Activated T-cell treated with anti-CD3 and anti-CD28 coated beads, Interleukin-2, amount 50 U/mL, for 72 hours (primary cell): ENCODE data around the gene COPS6. TPM values are rescaled to one million over a fixed set of nuclear protein-coding genes. Genes with fewer than 3 reads are reported as not detected.

ENCODE experiments used
- ATAC-seq, 2 donors: fragments of 150-1000 bp; cut with Tn5 transposase; replicated peaks in 1 of 2; 2 replicates each; pipeline ENCODE4 v1.10.0; 2021; ENCODE audit warnings: moderate library complexity in 2 of 2, mild to moderate bottlenecking in 1 of 2
- DNase-seq, 2 donors: peaks; one replicate each; pipeline ENCODE4 v3.0.0; 2021 to 2022; ENCODE audit warnings: mixed read lengths in 1 of 2
- H3K27ac Mint-ChIP-seq: one replicate; pipeline ENCODE4 v1.8.0; 2022; ENCODE audit warnings: mild to moderate bottlenecking, moderate library complexity, mixed read lengths
- H3K27me3 Mint-ChIP-seq: one replicate; pipeline ENCODE4 v1.8.0; 2022; ENCODE audit warnings: low read depth, mixed read lengths
- H3K36me3 Mint-ChIP-seq, 2 donors: one replicate each; pipeline ENCODE4 v1.8.0; 2022; ENCODE audit warnings: mixed read lengths in 2 of 2, mild to moderate bottlenecking in 1 of 2; ENCODE audit not compliant: insufficient read depth in 2 of 2
- H3K4me1 Mint-ChIP-seq: one replicate; pipeline ENCODE4 v1.8.0; 2022; ENCODE audit warnings: low read depth, mixed read lengths
- H3K4me3 Mint-ChIP-seq, 2 donors: one replicate each; pipeline ENCODE4 v1.8.0; 2022; ENCODE audit warnings: mild to moderate bottlenecking in 2 of 2, mixed read lengths in 2 of 2, moderate library complexity in 2 of 2
- H3K9me3 Mint-ChIP-seq, 2 donors: one replicate each; pipeline ENCODE4 v1.8.0; 2022; ENCODE audit warnings: mixed read lengths in 2 of 2
- total RNA-seq, 2 donors: library from RNA; stranded (reverse); gene quantifications; one replicate each; pipeline ENCODE4 v1.2.3, GENCODE V29; 2022

Gene COPS6
- total RNA-seq, 2 donors from 2014 or later, result 43.7 to 45.4 TPM

- Mint-ChIP-seq H3K9me3 (no peaks in the 10 kb centered on the region), H3K27me3 (no peaks in the 10 kb centered on the region), H3K36me3 (peaks cover 33 to 54% of the 10 kb centered on the region in 2 donors), H3K27ac (peak overlapping the region; percentile 93), H3K4me3 (peak overlapping the region; percentile 94 to 99), H3K4me1 (peaks cover 61% of the 10 kb centered on the region)
- DNase-seq (no peak), ATAC-seq (no peak)
These were observed 10.7 kb downstream of the COPS6 start for GRCh38 chr7:100099452-100099851.

- peak; percentile 90 to 93 for DNase-seq
- peaks cover 52% of the 10 kb centered on the region for H3K4me1 Mint-ChIP-seq
- peak; percentile 80 to 81 for ATAC-seq
- no peaks in the 10 kb centered on the region for H3K9me3 Mint-ChIP-seq
- peak overlapping the region; percentile 93 for H3K27ac Mint-ChIP-seq
- peaks cover 33 to 46% of the 10 kb centered on the region in 2 donors for H3K36me3 Mint-ChIP-seq
- H3K27me3 Mint-ChIP-seq, result no peaks in the 10 kb centered on the region
- H3K4me3 Mint-ChIP-seq, result peak overlapping the region; percentile 94 to 99
These were observed 11.7 kb downstream of the COPS6 start for GRCh38 chr7:100100420-100101015.

DNA sequence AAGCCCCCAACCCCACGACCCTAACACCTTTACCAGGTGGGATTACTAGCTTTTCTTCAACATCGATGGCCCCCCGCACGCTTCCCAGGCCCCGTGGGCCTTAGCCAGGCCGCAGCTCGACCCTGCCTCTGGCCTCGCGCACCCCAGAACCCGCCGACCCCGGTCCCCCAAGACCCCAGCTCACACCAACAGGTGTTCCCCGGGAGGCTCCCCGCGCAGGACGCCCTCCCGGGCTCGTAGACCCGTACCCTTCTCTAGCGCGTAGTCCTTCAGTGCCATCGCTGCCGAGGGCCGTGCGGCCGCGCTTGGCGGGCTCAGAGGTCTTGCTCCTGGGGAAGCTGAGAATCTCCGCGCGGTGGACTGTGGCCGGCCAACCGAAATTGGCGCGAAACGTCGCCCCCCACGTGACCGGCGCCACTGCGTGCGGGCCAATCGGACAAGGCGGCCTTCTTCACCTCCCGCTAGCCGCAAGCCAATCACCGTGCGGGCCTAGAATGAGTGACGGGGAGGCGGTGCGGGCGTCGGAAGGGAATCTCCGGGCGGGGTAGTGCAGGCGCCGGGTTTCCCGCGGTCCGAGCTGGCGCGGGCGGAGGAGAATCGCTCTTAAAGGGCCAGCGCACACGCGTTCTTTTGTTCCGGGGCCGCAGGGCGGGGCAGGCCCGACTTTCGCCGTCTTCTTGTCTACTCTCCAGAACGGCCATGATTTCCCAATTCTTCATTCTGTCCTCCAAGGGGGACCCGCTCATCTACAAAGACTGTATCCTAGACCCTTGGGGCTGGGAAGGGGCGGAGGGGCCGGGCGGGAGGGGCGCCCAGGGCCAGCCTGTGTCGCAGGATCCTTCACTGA, 12.5 kb downstream of the COPS6 start, which contains the start of the genes AP4M1 and MCM7:
TSS of gene AP4M1 (plus strand) at position 628 of the 847 bp plus-strand sequence. CDS start at position 700, 72 bp downstream.
TSS of gene MCM7 (minus strand) at position 382 of the 847 bp plus-strand sequence. CDS start at position 279, 103 bp downstream.
- no peaks in the 10 kb centered on the region for H3K27me3 Mint-ChIP-seq
- no peaks in the 10 kb centered on the region for H3K9me3 Mint-ChIP-seq
- H3K4me1 Mint-ChIP-seq, result peaks cover 45% of the 10 kb centered on the region
- ATAC-seq (peak; percentile 89 to 91), DNase-seq (peak; percentile 98 to 99)
- peak within 1 kb of the TSS; percentile 94 to 99 for H3K4me3 Mint-ChIP-seq
- H3K36me3 Mint-ChIP-seq, result peaks cover 33 to 44% of the 10 kb centered on the region in 2 donors
- peak within 1 kb of the TSS; percentile 98 for H3K27ac Mint-ChIP-seq

- H3K4me1 Mint-ChIP-seq, result peaks cover 32% of the 10 kb centered on the region
- DNase-seq, result no peak
- no peak for ATAC-seq
- peak overlapping the region; percentile 77 to 94 for H3K4me3 Mint-ChIP-seq
- peaks cover 22 to 27% of the 10 kb centered on the region in 2 donors for H3K36me3 Mint-ChIP-seq
- peak overlapping the region; percentile 65 for H3K27ac Mint-ChIP-seq
- H3K9me3 Mint-ChIP-seq, result no peaks in the 10 kb centered on the region
- no peaks in the 10 kb centered on the region for H3K27me3 Mint-ChIP-seq
These were observed 14.4 kb downstream of the COPS6 start for GRCh38 chr7:100102950-100103840.

DNA sequence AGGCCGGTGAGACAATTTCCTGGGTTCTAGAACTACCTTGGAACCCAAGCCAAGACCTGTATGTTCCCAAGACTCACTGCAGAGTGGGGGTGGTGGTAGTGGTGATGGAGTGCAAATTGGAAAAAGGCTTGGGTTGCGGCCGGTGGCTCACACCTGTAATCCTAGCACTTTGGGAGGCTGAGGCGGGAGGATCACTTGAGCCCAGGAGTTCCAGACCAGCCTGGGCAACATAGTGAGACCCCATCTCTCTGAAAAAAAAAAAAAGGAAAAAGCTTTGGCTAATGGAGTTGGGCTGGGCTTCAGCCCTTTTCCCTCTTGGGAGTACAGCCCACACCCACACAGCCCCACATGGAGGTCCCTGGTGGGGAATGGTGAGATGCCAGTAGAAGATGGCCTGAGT, 16.8 kb downstream of the COPS6 start:
- Mint-ChIP-seq H3K27ac (no peak overlapping the region), H3K4me1 (peaks cover 12% of the 10 kb centered on the region), H3K27me3 (no peaks in the 10 kb centered on the region), H3K9me3 (no peaks in the 10 kb centered on the region), H3K4me3 (no peak overlapping the region), H3K36me3 (peaks cover 7 to 10% of the 10 kb centered on the region in 2 donors)
- no peak for DNase-seq
- ATAC-seq, result no peak

DNA sequence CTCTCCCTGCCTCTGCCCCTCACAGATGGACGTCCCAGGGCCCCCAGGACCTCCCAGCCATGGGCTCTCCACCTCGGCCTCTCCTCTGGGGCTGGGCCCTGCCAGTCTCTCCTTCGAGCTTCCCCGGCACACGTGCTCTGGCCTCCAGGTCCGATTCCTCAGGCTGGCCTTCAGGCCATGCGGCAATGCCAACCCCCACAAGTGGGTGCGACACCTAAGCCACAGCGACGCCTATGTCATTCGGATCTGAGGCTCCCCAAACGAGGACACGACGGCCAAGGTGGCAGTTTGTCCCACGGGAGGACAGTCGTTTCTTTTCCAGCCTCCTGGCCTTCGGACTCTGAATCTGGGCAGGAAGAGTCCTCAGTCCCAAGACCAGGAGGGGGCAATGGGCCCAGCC, 17.9 kb downstream of the COPS6 start:
- Mint-ChIP-seq H3K27ac (no peak overlapping the region), H3K4me3 (no peak overlapping the region), H3K36me3 (peaks cover 6 to 8% of the 10 kb centered on the region in 2 donors), H3K4me1 (peaks cover 12% of the 10 kb centered on the region), H3K9me3 (no peaks in the 10 kb centered on the region), H3K27me3 (no peaks in the 10 kb centered on the region)
- DNase-seq, result no peak
- no peak for ATAC-seq

GRCh38 chr7:100107125-100107737, 18.5 kb downstream of the COPS6 start:
- H3K9me3 Mint-ChIP-seq, result no peaks in the 10 kb centered on the region
- DNase-seq (no peak), ATAC-seq (no peak)
- H3K36me3 Mint-ChIP-seq, result peaks cover 6 to 8% of the 10 kb centered on the region in 2 donors
- H3K4me1 Mint-ChIP-seq, result peaks cover 11% of the 10 kb centered on the region
- H3K27me3 Mint-ChIP-seq, result no peaks in the 10 kb centered on the region
- no peak overlapping the region for H3K27ac Mint-ChIP-seq
- H3K4me3 Mint-ChIP-seq, result no peak overlapping the region

- Mint-ChIP-seq H3K4me1 (peaks cover 4% of the 10 kb centered on the region), H3K9me3 (no peaks in the 10 kb centered on the region), H3K27ac (no peak overlapping the region), H3K36me3 (peaks cover 8 to 11% of the 10 kb centered on the region in 2 donors), H3K4me3 (no peak overlapping the region), H3K27me3 (no peaks in the 10 kb centered on the region)
- DNase-seq (no peak), ATAC-seq (no peak)
These were observed 19.1 kb downstream of the COPS6 start for GRCh38 chr7:100107890-100108289.

GRCh38 chr7:100109521-100110163, 20.9 kb downstream of the COPS6 start:
- ATAC-seq (no peak), DNase-seq (no peak)
- Mint-ChIP-seq H3K4me1 (no peaks in the 10 kb centered on the region), H3K27ac (no peak overlapping the region), H3K4me3 (no peak overlapping the region), H3K36me3 (peaks cover 6 to 11% of the 10 kb centered on the region in 2 donors), H3K9me3 (no peaks in the 10 kb centered on the region), H3K27me3 (no peaks in the 10 kb centered on the region)

- H3K27ac Mint-ChIP-seq, result no peak overlapping the region
- peaks cover 5 to 8% of the 10 kb centered on the region in 2 donors for H3K36me3 Mint-ChIP-seq
- H3K4me1 Mint-ChIP-seq, result no peaks in the 10 kb centered on the region
- H3K9me3 Mint-ChIP-seq, result no peaks in the 10 kb centered on the region
- H3K27me3 Mint-ChIP-seq, result no peaks in the 10 kb centered on the region
- DNase-seq (no peak), ATAC-seq (no peak)
- H3K4me3 Mint-ChIP-seq, result no peak overlapping the region
These were observed 22.4 kb downstream of the COPS6 start for GRCh38 chr7:100111156-100111555.

DNA sequence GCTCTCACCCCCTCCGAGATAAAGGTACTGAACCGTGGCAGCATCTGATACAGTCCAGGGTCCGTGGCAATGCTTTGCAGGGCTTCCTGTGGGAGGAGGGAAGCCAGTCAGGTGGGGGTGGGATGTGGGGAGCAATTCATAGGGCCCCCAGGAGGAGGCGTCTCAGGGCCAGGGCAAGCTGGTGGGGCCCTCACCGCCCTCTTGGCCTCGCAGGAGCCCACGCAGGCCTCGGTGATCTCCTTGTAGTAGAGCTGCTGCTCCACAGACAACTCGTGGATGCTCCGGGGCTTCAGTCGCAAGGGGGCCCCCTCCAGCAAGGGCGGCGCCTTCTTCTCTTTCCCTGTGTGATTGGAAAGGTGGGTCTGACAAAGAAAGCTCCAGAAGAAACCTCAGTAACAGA, 23.1 kb downstream of the COPS6 start:
- H3K27me3 Mint-ChIP-seq, result no peaks in the 10 kb centered on the region
- ATAC-seq (no peak), DNase-seq (no peak)
- H3K36me3 Mint-ChIP-seq, result peaks cover 4 to 8% of the 10 kb centered on the region in 2 donors
- no peak overlapping the region for H3K4me3 Mint-ChIP-seq
- H3K9me3 Mint-ChIP-seq, result no peaks in the 10 kb centered on the region
- no peaks in the 10 kb centered on the region for H3K4me1 Mint-ChIP-seq
- no peak overlapping the region for H3K27ac Mint-ChIP-seq

- H3K27ac Mint-ChIP-seq, result no peak overlapping the region
- no peaks in the 10 kb centered on the region for H3K9me3 Mint-ChIP-seq
- H3K36me3 Mint-ChIP-seq, result peaks cover 2 to 5% of the 10 kb centered on the region in 2 donors
- peaks cover 17% of the 10 kb centered on the region for H3K4me1 Mint-ChIP-seq
- no peak overlapping the region for H3K4me3 Mint-ChIP-seq
- ATAC-seq (no peak), DNase-seq (no peak)
- H3K27me3 Mint-ChIP-seq, result no peaks in the 10 kb centered on the region
These were observed 26.3 kb downstream of the COPS6 start for GRCh38 chr7:100115026-100115425.
